Osteocyte (in vitro differentiated cells): ENCODE measurements around the gene GLRA2. TPM values are rescaled to one million over a fixed set of nuclear protein-coding genes. Genes with fewer than 3 reads are reported as not detected.
"Not testable (repeated sequence)": the region's sequence is repeated elsewhere in the genome, so short reads cannot be mapped to it uniquely, and the experiment has no call there.

ENCODE experiments used
- DNase-seq: peaks from one replicate; pipeline ENCODE4 v3.0.0; 2021; ENCODE audit warnings: mixed read lengths; ENCODE audit not compliant: unreplicated experiment; ENCODE audit errors: extremely low spot score
- H3K27ac Mint-ChIP-seq: one replicate; pipeline ENCODE4 v1.8.0; 2021; ENCODE audit warnings: mild to moderate bottlenecking, mixed read lengths; ENCODE audit not compliant: unreplicated experiment
- H3K27me3 Mint-ChIP-seq: one replicate; pipeline ENCODE4 v1.8.0; 2021; ENCODE audit warnings: mixed read lengths; ENCODE audit not compliant: unreplicated experiment
- H3K36me3 Mint-ChIP-seq: one replicate; pipeline ENCODE4 v1.8.0; 2021; ENCODE audit warnings: mixed read lengths; ENCODE audit not compliant: unreplicated experiment
- H3K4me1 Mint-ChIP-seq: one replicate; pipeline ENCODE4 v1.8.0; 2021; ENCODE audit warnings: mixed read lengths; ENCODE audit not compliant: unreplicated experiment
- H3K4me3 Mint-ChIP-seq: one replicate; pipeline ENCODE4 v1.8.0; 2021; ENCODE audit warnings: mild to moderate bottlenecking, moderate library complexity, mixed read lengths; ENCODE audit not compliant: unreplicated experiment
- H3K9me3 Mint-ChIP-seq: one replicate; pipeline ENCODE4 v1.8.0; 2021; ENCODE audit warnings: mixed read lengths; ENCODE audit not compliant: unreplicated experiment
- CTCF ChIP-seq: fragments of 200-600 bp; sonication (generic); IDR thresholded peaks from 2 replicates; pipeline ENCODE4 v1.5.0; 2021; ENCODE audit warnings: antibody characterized with exemption, mild to moderate bottlenecking, moderate library complexity
- total RNA-seq: library from RNA; stranded (reverse); gene quantifications from 2 replicates; pipeline ENCODE4 v1.2.1, GENCODE V29; 2021

Gene GLRA2
- total RNA-seq, 1 donor from 2014 or later = not detected

GRCh38 chrX:14673764-14674163 is 144.4 kb downstream of the GLRA2 start:
- peaks cover 20% of the 10 kb centered on the region for H3K9me3 Mint-ChIP-seq
- no peak for DNase-seq

GRCh38 chrX:14675500-14675899 is 146.2 kb downstream of the GLRA2 start:
- TF ChIP-seq CTCF = no peak
- no peak for DNase-seq
- Mint-ChIP-seq H3K9me3 (peaks cover 23% of the 10 kb centered on the region), H3K4me1 (peaks cover 15% of the 10 kb centered on the region), H3K27ac (no peak overlapping the region), H3K36me3 (no peaks in the 10 kb centered on the region), H3K4me3 (no peak overlapping the region), H3K27me3 (no peaks in the 10 kb centered on the region)

More at GRCh38 chrX:14673764-14674163, 144.4 kb downstream of the GLRA2 start:
- Mint-ChIP-seq H3K27ac (peak overlapping the region; percentile 77), H3K4me3 (no peak overlapping the region), H3K4me1 (peaks cover 15% of the 10 kb centered on the region), H3K36me3 (no peaks in the 10 kb centered on the region), H3K27me3 (no peaks in the 10 kb centered on the region)
- TF ChIP-seq CTCF = no peak

- TF ChIP-seq CTCF = no peak
- no peaks in the 10 kb centered on the region for H3K36me3 Mint-ChIP-seq
- H3K4me1 Mint-ChIP-seq = peaks cover 15% of the 10 kb centered on the region
- H3K27me3 Mint-ChIP-seq = no peaks in the 10 kb centered on the region
- no peak overlapping the region for H3K4me3 Mint-ChIP-seq
- peaks cover 14% of the 10 kb centered on the region for H3K9me3 Mint-ChIP-seq
- no peak overlapping the region for H3K27ac Mint-ChIP-seq
- DNase-seq = no peak
Measured at GRCh38 chrX:14676431-14676830, 147.1 kb downstream of the GLRA2 start.

- not testable (repeated sequence) for H3K36me3 Mint-ChIP-seq, H3K27ac Mint-ChIP-seq, H3K27me3 Mint-ChIP-seq, H3K4me1 Mint-ChIP-seq, H3K4me3 Mint-ChIP-seq, DNase-seq
- H3K9me3 Mint-ChIP-seq = peaks cover 24% of the 10 kb centered on the region
Measured at GRCh38 chrX:14688331-14688730, 159.0 kb downstream of the GLRA2 start.

GRCh38 chrX:14690553-14690952 is 161.2 kb downstream of the GLRA2 start:
- no peaks in the 10 kb centered on the region for H3K4me1 Mint-ChIP-seq
- H3K9me3 Mint-ChIP-seq = peaks cover 27% of the 10 kb centered on the region
- no peaks in the 10 kb centered on the region for H3K36me3 Mint-ChIP-seq

More at GRCh38 chrX:14690553-14690952, 161.2 kb downstream of the GLRA2 start:
- Mint-ChIP-seq H3K4me3 (no peak overlapping the region), H3K27me3 (no peaks in the 10 kb centered on the region), H3K27ac (no peak overlapping the region)
- no peak for TF ChIP-seq CTCF
- DNase-seq = no peak
